Measurements from ENCODE around the gene MLLT3.

- no peak for TF ChIP-seq CTCF (conservative IDR thresholded peaks at IDR 0.05 in 1 of 2, IDR thresholded peaks at IDR 0.05 in 1 of 2; ENCODE audit: low read depth in 1 of 2, low read length in 2 of 2)
- TF ChIP-seq EZH2 (IDR thresholded peaks at IDR 0.05; ENCODE audit: low read length, missing control alignments), result no peak
Measured at GRCh38 chr9:20551835-20552234, 70.5 kb downstream of the MLLT3 start.
